H1 (cell line): ENCODE results near the gene CTRL. TPM values are rescaled to one million over a fixed set of nuclear protein-coding genes. Genes with fewer than 3 reads are reported as not detected.
A peak's percentile ranks its signal among the peaks of the same experiment; 100 is the strongest.

Source experiments
- CBX8 ChIP-seq: fragments of 300-800, 300-1000 bp; sonication (generic); IDR thresholded peaks from 2 replicates; pipeline ENCODE4 v1.7.1; 2016; ENCODE audit warnings: low read depth, low read length, borderline replicate concordance
- CHD7 ChIP-seq: fragments of 300-600 bp; sonication (generic); IDR thresholded peaks from 2 replicates; pipeline ENCODE4 v1.7.1; 2012; ENCODE audit warnings: low read length, moderate library complexity, mild to moderate bottlenecking, inconsistent platforms; ENCODE audit not compliant: insufficient replicate concordance
- FOSL1 ChIP-seq: IDR thresholded peaks from 2 replicates; pipeline ENCODE4 v1.6.1; 2011; ENCODE audit warnings: mild to moderate bottlenecking, low read depth, low read length, moderate library complexity; ENCODE audit not compliant: insufficient read depth
- RFX5 ChIP-seq: IDR thresholded peaks from 2 replicates; pipeline ENCODE4 v1.6.1; 2011; ENCODE audit warnings: low read depth, low read length, improper control_type of control experiment, borderline replicate concordance
- SAP30 ChIP-seq: fragments of 300-600 bp; sonication (generic); IDR thresholded peaks from 2 replicates; pipeline ENCODE4 v1.7.1; 2012; ENCODE audit warnings: low read length, moderate library complexity, mild to moderate bottlenecking, inconsistent platforms; ENCODE audit not compliant: insufficient read depth, insufficient replicate concordance
- SIRT6 ChIP-seq: IDR thresholded peaks from one replicate; pipeline ENCODE4 v1.7.1; 2012; ENCODE audit warnings: low read length, inconsistent platforms
- SP1 ChIP-seq: IDR thresholded peaks from 2 replicates; pipeline ENCODE4 v1.6.1; 2011; ENCODE audit warnings: low read depth, low read length
- TBP ChIP-seq: IDR thresholded peaks from 2 replicates; pipeline ENCODE4 v1.6.1; 2011; ENCODE audit warnings: low read depth, low read length, improper control_type of control experiment
- polyA plus RNA-seq, 7 experiments: library from polyadenylated mRNA; depleted of rRNA in 3 of 7; stranded (reverse) in 5 of 7; unstranded in 2 of 7; fragments of >200 nt in 5 of 7; fragments of 200-250 nt in 2 of 7; gene quantifications; 1 replicate in 5 of 7; 2 replicates in 1 of 7; 4 replicates in 1 of 7; pipeline versions ENCODE4 v1.2.1 to v1.2.3, GENCODE V29; 2011 to 2013; ENCODE audit warnings: missing spikeins in 2 of 7, mixed read lengths in 2 of 7
- total RNA-seq: library from RNA; stranded (reverse); fragmentation: NEBNext Ultra II Directional; extraction: Animal tissue kit (Norgen Biotek cat#: 25700); gene quantifications from 2 replicates; pipeline ENCODE4 v1.2.1, GENCODE V29; 2021

The CTRL gene
- total and polyA plus RNA-seq, 2 of the 8 experiments (the other 6 are each of a cell fraction or from before 2014, with no cell fraction given): 1.7 to 4.2 TPM

- TF ChIP-seq SIRT6 (no peak), FOSL1 (no peak), RFX5 (no peak), SAP30 (no peak), TBP (peak; percentile 26; the same call in 1 of the 2 replicates), SP1 (no peak), CBX8 (no peak), CHD7 (no peak)
- TF ChIP-seq, all 59 proteins: peak for 9
Observed at GRCh38 chr16:67928561-67929364, 2.9 kb downstream of the CTRL start (continued).
